ENCODE data around the gene MRPS21. TPM values are rescaled to one million over a fixed set of nuclear protein-coding genes. Genes with fewer than 3 reads are reported as not detected.
A peak's percentile ranks its signal among the peaks of the same experiment; 100 is the strongest.

Gene MRPS21
- total RNA-seq, 1 donor from 2014 or later: 81.5 TPM

DNA sequence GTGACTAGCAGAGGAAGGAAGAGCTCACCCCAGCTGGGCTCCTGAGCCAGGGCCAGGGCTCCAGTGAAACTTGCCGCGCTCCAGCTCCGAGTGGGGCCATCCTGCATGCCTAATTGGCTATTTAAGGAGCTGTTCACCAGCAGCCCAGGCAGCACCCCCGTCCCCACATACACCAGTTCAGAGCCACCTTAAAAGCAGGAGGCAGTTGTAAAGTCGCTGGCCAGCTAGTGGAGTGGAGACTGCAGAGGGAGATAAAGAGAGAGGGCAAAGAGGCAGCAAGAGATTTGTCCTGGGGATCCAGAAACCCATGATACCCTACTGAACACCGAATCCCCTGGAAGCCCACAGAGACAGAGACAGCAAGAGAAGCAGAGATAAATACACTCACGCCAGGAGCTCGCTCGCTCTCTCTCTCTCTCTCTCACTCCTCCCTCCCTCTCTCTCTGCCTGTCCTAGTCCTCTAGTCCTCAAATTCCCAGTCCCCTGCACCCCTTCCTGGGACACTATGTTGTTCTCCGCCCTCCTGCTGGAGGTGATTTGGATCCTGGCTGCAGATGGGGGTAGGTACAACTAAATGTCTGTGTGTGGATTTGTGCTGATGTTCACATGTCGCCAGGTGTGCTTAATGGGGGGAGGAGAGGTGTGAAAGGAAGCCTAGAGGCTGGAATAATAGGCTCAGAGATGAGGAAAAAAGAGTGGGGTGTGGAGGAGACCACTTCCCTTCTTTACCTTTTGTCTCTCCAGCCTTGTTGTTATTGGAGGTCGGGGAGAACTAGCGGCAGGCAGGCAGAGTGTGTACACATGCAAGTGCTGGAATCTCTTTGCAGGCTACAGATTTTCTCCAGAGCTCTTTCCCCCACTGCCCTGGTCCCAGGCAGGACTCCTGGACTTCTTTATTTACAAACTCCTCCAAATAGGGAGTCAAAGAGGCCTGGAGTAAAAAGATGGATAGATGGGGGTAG, 35.8 kb upstream of the MRPS21 start, which contains the start of gene CA14:
Gene CA14 (plus strand): TSS at position 151 of the 962 bp plus-strand sequence. CDS start 355 bp downstream, at position 506.
- no peak for DNase-seq (ENCODE audit: extremely low spot score, unreplicated experiment)
- no peaks in the 10 kb centered on the region for H3K36me3 Mint-ChIP-seq (ENCODE audit: unreplicated experiment)
- peaks cover 16% of the 10 kb centered on the region for H3K27me3 Mint-ChIP-seq (ENCODE audit: unreplicated experiment)
- peak within 1 kb of the TSS; percentile 51 for H3K4me3 Mint-ChIP-seq (ENCODE audit: unreplicated experiment)
- H3K4me1 Mint-ChIP-seq (ENCODE audit: unreplicated experiment): peaks cover 38% of the 10 kb centered on the region
- TF ChIP-seq, protein P1, sequence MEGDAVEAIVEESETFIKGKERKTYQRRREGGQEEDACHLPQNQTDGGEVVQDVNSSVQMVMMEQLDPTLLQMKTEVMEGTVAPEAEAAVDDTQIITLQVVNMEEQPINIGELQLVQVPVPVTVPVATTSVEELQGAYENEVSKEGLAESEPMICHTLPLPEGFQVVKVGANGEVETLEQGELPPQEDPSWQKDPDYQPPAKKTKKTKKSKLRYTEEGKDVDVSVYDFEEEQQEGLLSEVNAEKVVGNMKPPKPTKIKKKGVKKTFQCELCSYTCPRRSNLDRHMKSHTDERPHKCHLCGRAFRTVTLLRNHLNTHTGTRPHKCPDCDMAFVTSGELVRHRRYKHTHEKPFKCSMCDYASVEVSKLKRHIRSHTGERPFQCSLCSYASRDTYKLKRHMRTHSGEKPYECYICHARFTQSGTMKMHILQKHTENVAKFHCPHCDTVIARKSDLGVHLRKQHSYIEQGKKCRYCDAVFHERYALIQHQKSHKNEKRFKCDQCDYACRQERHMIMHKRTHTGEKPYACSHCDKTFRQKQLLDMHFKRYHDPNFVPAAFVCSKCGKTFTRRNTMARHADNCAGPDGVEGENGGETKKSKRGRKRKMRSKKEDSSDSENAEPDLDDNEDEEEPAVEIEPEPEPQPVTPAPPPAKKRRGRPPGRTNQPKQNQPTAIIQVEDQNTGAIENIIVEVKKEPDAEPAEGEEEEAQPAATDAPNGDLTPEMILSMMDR (IDR thresholded peaks at IDR 0.05): no peak
- no peaks in the 10 kb centered on the region for H3K9me3 Mint-ChIP-seq (ENCODE audit: unreplicated experiment)
- peak within 1 kb of the TSS; percentile 92 for H3K27ac Mint-ChIP-seq (ENCODE audit: unreplicated experiment)

DNA sequence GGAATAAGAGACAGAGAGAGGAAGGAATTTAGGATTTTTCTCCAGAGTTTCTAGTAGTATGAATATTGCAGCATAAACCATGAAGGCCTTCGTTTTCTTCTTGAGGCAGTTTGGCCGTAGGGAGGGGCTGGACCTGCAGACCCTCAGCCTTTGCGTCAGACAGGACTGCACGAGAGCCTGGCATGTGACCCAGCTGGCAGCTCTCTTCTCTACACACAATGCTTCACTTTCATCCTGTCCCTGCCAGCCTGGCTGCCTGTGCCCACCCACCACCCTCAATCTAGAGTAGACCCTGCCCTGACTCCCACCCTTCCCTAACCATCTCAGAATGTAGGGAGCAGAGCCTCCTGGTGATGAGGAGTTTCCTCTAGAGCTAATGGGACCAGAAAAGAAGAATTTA, 34.4 kb upstream of the MRPS21 start:
- Mint-ChIP-seq H3K27me3 (ENCODE audit: unreplicated experiment) (peaks cover 16% of the 10 kb centered on the region), H3K4me1 (ENCODE audit: unreplicated experiment) (peaks cover 38% of the 10 kb centered on the region), H3K9me3 (ENCODE audit: unreplicated experiment) (no peaks in the 10 kb centered on the region), H3K36me3 (ENCODE audit: unreplicated experiment) (no peaks in the 10 kb centered on the region), H3K4me3 (ENCODE audit: unreplicated experiment) (no peak overlapping the region), H3K27ac (ENCODE audit: unreplicated experiment) (no peak overlapping the region)
- DNase-seq (ENCODE audit: extremely low spot score, unreplicated experiment): no peak
- TF ChIP-seq, protein P1 (IDR thresholded peaks at IDR 0.05): no peak

DNA sequence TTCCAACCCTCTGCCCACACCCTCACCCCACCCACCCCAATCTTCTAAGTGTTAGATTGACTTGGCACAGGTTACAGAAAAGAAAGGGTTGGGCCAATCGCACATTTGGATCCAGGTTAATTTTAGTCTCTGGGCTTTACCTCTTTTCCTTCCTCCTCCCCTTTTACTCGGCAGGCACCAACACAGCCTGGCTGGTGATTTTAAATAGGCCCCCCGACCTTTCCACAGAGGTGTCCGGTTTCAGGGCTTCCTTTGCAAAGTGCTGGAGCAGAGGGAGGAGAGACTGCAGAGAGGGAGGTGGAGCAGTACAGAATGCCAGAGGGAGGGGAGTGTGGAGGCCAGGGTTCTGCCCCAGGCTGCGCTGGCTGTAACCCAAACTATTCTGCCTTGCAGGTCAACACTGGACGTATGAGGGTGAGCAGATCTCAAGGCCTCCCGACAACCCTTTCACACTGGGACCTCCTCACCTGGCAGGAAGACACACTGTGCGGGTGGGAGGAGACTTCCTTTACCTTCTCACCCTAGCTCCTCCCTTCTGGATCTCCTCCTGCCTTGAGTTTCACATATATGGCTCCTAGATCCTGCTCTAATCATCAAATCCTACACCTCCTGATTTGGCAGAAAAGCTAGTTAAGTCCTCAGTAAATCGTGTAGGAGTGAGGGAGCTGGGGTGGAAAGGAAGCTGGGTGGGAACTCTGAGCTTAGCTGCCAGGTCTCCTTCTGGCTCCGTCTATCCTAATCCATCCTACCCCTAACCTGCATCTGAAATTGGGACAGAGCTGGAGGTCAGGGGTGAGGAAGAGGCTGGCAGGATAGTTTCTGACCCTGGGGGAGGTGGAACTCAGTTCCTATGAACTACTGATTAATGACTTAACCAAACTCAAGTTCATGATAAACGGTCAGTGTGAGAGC, 33.6 kb upstream of the MRPS21 start:
- no peak overlapping the region for H3K4me3 Mint-ChIP-seq (ENCODE audit: unreplicated experiment)
- peaks cover 7% of the 10 kb centered on the region for H3K36me3 Mint-ChIP-seq (ENCODE audit: unreplicated experiment)
- peaks cover 16% of the 10 kb centered on the region for H3K27me3 Mint-ChIP-seq (ENCODE audit: unreplicated experiment)
- peaks cover 38% of the 10 kb centered on the region for H3K4me1 Mint-ChIP-seq (ENCODE audit: unreplicated experiment)
- TF ChIP-seq, protein P1 (IDR thresholded peaks at IDR 0.05): no peak
- no peak for DNase-seq (ENCODE audit: extremely low spot score, unreplicated experiment)
- H3K27ac Mint-ChIP-seq (ENCODE audit: unreplicated experiment): no peak overlapping the region
- no peaks in the 10 kb centered on the region for H3K9me3 Mint-ChIP-seq (ENCODE audit: unreplicated experiment)

DNA sequence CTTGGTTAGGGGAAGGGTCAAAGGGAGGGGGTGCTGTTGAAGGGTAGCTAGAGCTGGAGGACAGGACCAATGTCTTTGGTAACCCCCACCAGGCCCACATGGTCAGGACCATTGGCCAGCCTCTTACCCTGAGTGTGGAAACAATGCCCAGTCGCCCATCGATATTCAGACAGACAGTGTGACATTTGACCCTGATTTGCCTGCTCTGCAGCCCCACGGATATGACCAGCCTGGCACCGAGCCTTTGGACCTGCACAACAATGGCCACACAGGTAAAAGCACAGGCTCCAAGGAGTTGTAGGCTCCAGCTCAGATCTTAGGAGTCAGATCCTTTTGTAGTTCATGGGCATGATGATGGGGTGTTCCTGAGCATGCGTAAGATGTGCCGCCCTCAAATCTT, 32.3 kb upstream of the MRPS21 start:
- no peak overlapping the region for H3K27ac Mint-ChIP-seq (ENCODE audit: unreplicated experiment)
- H3K4me3 Mint-ChIP-seq (ENCODE audit: unreplicated experiment): no peak overlapping the region
- peaks cover 16% of the 10 kb centered on the region for H3K27me3 Mint-ChIP-seq (ENCODE audit: unreplicated experiment)
- peaks cover 17% of the 10 kb centered on the region for H3K36me3 Mint-ChIP-seq (ENCODE audit: unreplicated experiment)
- H3K9me3 Mint-ChIP-seq (ENCODE audit: unreplicated experiment): no peaks in the 10 kb centered on the region
- H3K4me1 Mint-ChIP-seq (ENCODE audit: unreplicated experiment): peaks cover 27% of the 10 kb centered on the region
- TF ChIP-seq, protein P1 (IDR thresholded peaks at IDR 0.05): no peak
- no peak for DNase-seq (ENCODE audit: extremely low spot score, unreplicated experiment)

Data from osteocyte (in vitro differentiated cells).